Natural killer cell (primary cell): ENCODE results near the gene KEL. TPM values are rescaled to one million over a fixed set of nuclear protein-coding genes. Genes with fewer than 3 reads are reported as not detected.

Experiments used
- ATAC-seq, 3 donors: fragments of 150-1000 bp in 2 of 3; fragments of 200-7000 bp in 1 of 3; cut with Tn5 transposase; 1 replicate in 1 of 3; 2 replicates in 2 of 3; pipeline ENCODE4 v1.10.0; 2021; ENCODE audit warnings: mild to moderate bottlenecking in 2 of 3, moderate library complexity in 2 of 3
- DNase-seq, 2 donors: peaks; one replicate each; pipeline versions ENCODE4 v3.0.0 to v3.0.0-alpha.2; 2013 to 2021; ENCODE audit warnings: mixed read lengths in 1 of 2
- H3K27ac ChIP-seq: one replicate; pipeline ENCODE4 v1.5.1; 2013; ENCODE audit warnings: mild to moderate bottlenecking, low read length
- H3K27me3 ChIP-seq: one replicate; pipeline ENCODE4 v1.6.1; 2013; ENCODE audit warnings: low read length; ENCODE audit not compliant: control insufficient read depth, insufficient read depth
- H3K36me3 ChIP-seq: one replicate; pipeline ENCODE4 v1.6.1; 2013; ENCODE audit warnings: low read length; ENCODE audit not compliant: control insufficient read depth, insufficient read depth
- H3K4me1 ChIP-seq: one replicate; pipeline ENCODE4 v1.6.1; 2013; ENCODE audit warnings: low read length; ENCODE audit not compliant: control insufficient read depth, insufficient read depth
- H3K4me3 ChIP-seq: one replicate; pipeline ENCODE4 v1.5.1; 2013; ENCODE audit warnings: low read length
- H3K9me3 ChIP-seq: one replicate; pipeline ENCODE4 v1.6.1; 2013; ENCODE audit warnings: low read length; ENCODE audit not compliant: control insufficient read depth, insufficient read depth
- H3K27ac Mint-ChIP-seq, 2 donors: one replicate each; pipeline ENCODE4 v1.8.0; 2022; ENCODE audit warnings: mild to moderate bottlenecking in 2 of 2, mixed read lengths in 2 of 2, moderate library complexity in 1 of 2
- H3K27me3 Mint-ChIP-seq, 2 donors: one replicate each; pipeline ENCODE4 v1.8.0; 2022; ENCODE audit warnings: low read depth in 2 of 2, mixed read lengths in 2 of 2
- H3K36me3 Mint-ChIP-seq: one replicate; pipeline ENCODE4 v1.8.0; 2022; ENCODE audit warnings: mixed read lengths
- H3K4me1 Mint-ChIP-seq, 2 donors: one replicate each; pipeline ENCODE4 v1.8.0; 2022; ENCODE audit warnings: mixed read lengths in 2 of 2
- H3K4me3 Mint-ChIP-seq: one replicate; pipeline ENCODE4 v1.8.0; 2022; ENCODE audit warnings: mild to moderate bottlenecking, moderate library complexity, mixed read lengths
- H3K9me3 Mint-ChIP-seq, 2 donors: one replicate each; pipeline ENCODE4 v1.8.0; 2022; ENCODE audit warnings: mixed read lengths in 2 of 2
- CTCF ChIP-seq: fragments of 200-600 bp; IDR thresholded peaks from one replicate; pipeline ENCODE4 v1.8.0; 2022; ENCODE audit warnings: antibody characterized with exemption
- WGBS: methylation state at CpG from one replicate; pipeline ENCODE4 v1.1.7; 2013; ENCODE audit warnings: missing lambda C conversion rate; ENCODE audit not compliant: insufficient coverage; 5-methylcytosine and 5-hydroxymethylcytosine counted together
- intact Hi-C: fragments of 100-400 bp; cut with micrococcal nuclease; formaldehyde crosslinking; loops from one replicate; pipeline ENCODE4 v1.14.2; 2022
- total RNA-seq, 4 donors: library from RNA; stranded (reverse); fragments of 120-200 nt in 1 of 4; gene quantifications; one replicate each; pipeline versions ENCODE4 v1.2.3 to v1.2.4, GENCODE V29; 2013 to 2022

The KEL gene
- total RNA-seq, 3 donors from 2014 or later (not counting 1 experiment from before 2014, with no cell fraction given) = 0.09 to 0.61 TPM; not detected in 1

DNA sequence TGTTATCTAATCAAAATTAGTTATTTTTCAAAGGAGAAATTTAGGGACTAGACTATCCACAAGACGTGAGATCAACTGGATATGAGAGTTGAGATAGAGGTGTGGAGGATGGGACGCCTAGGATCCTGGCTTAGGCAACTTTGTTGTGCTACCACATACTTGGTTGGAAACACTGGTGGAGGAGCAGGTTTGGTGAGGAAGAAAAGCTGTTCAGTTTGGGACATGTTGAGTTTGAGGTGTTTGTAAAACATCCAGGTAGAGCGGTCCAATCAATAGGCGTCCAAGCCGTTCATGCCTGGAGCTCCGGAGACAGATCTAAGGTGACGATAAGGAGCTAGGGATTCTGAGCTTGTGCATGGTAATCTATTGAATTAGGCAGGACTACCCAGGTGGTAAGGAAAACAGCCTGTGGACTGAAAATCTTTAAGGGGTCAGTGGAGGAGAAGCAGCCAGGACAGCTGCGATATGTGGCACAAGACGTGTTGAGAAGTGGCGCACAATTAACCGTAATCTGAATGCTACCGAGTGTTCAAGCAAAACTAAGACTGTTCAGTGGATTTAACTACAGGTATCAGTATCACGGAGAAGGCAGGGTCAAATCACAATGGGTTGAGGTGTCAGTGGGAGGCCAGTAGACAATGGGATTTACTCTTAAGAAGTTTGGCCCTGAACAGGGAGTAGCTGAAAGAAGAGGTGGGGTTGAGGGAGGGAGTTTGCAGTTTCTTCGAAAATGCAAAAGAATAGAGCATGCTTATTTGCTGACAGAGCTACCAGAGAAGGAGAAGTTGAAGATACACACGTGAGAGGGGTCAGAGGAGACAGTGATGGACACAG, 60.5 kb downstream of the KEL start:
- DNase-seq (no peak), ATAC-seq (no peak)
- Histone ChIP-seq H3K36me3 (no peaks in the 10 kb centered on the region), H3K27me3 (no peaks in the 10 kb centered on the region), H3K4me1 (no peaks in the 10 kb centered on the region), H3K27ac (no peak overlapping the region), H3K4me3 (no peak overlapping the region), H3K9me3 (no peaks in the 10 kb centered on the region)
- H3K4me1 Mint-ChIP-seq = no peaks in the 10 kb centered on the region
- H3K27ac Mint-ChIP-seq = no peak overlapping the region
- WGBS = 88% methylated on average over 15 of the region's 15 CpGs
- intact Hi-C loops = no loop called here
- TF ChIP-seq CTCF = no peak
- peaks cover 7 to 17% of the 10 kb centered on the region in 2 donors for H3K27me3 Mint-ChIP-seq
- no peaks in the 10 kb centered on the region for H3K9me3 Mint-ChIP-seq
- no peaks in the 10 kb centered on the region for H3K36me3 Mint-ChIP-seq
- H3K4me3 Mint-ChIP-seq = no peak overlapping the region

DNA sequence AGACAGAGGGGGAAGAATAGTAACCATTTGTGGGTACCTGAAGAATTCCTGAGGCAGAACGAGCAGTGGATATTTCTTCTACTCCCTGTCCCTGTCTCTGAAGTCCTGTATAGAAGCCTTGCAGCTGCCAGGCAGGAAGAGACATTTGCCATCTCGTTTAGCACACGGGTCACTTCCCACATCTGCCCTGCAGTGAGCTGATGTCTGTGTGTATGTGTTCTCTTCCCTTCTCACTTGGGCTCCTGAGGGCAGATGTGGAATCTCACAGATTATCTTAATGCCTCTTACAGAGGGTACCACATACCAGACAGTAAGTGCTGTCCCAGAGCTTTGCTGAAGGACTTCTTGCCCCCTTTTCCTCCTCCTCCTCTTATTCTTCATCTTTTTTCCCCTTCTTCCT, 62.5 kb downstream of the KEL start:
- no peaks in the 10 kb centered on the region for H3K9me3 ChIP-seq
- no peak overlapping the region for H3K4me3 ChIP-seq
- no peak overlapping the region for H3K27ac ChIP-seq
- Mint-ChIP-seq H3K27ac (no peak overlapping the region), H3K4me3 (no peak overlapping the region), H3K27me3 (peaks cover 0 to 23% of the 10 kb centered on the region in 2 donors), H3K4me1 (no peaks in the 10 kb centered on the region), H3K9me3 (no peaks in the 10 kb centered on the region), H3K36me3 (no peaks in the 10 kb centered on the region)
- H3K36me3 ChIP-seq = no peaks in the 10 kb centered on the region
- no peaks in the 10 kb centered on the region for H3K4me1 ChIP-seq
- no peak for TF ChIP-seq CTCF
- DNase-seq (no peak), ATAC-seq (no peak)
- 21% methylated on average over 3 of the region's 3 CpGs for WGBS
- no peaks in the 10 kb centered on the region for H3K27me3 ChIP-seq
- intact Hi-C loops = no loop called here

- WGBS = 100% methylated on average over 2 of the region's 3 CpGs
- Mint-ChIP-seq H3K9me3 (no peaks in the 10 kb centered on the region), H3K36me3 (no peaks in the 10 kb centered on the region), H3K27me3 (peaks cover 0 to 23% of the 10 kb centered on the region in 2 donors), H3K4me1 (no peaks in the 10 kb centered on the region), H3K27ac (no peak overlapping the region), H3K4me3 (no peak overlapping the region)
- ATAC-seq = no peak
- no peak for TF ChIP-seq CTCF
- no peak for DNase-seq
- H3K9me3 ChIP-seq = no peaks in the 10 kb centered on the region
- H3K4me1 ChIP-seq = no peaks in the 10 kb centered on the region
- no peak overlapping the region for H3K27ac ChIP-seq
- H3K27me3 ChIP-seq = no peaks in the 10 kb centered on the region
- intact Hi-C loops = no loop called here
- no peaks in the 10 kb centered on the region for H3K36me3 ChIP-seq
- no peak overlapping the region for H3K4me3 ChIP-seq
These were observed 63.6 kb downstream of the KEL start for GRCh38 chr7:142898377-142899170.
